GM12864 (cell line): Measurements from ENCODE around the gene CCDC82.

Experiments used
- DNase-seq: peaks from one replicate; pipeline ENCODE4 v3.0.0-alpha.2; 2011; ENCODE audit warnings: low read depth
- H3K4me3 ChIP-seq: 2 replicates; pipeline ENCODE4 v1.5.1; 2011; ENCODE audit warnings: mild to moderate bottlenecking, low read depth, low read length, control low read depth
- CTCF ChIP-seq: IDR thresholded peaks from 2 replicates; pipeline ENCODE4 v1.5.1; 2011; ENCODE audit warnings: low read depth, mild to moderate bottlenecking, moderate library complexity, low read length, control low read depth, inconsistent platforms; ENCODE audit errors: missing control alignments

Gene CCDC82

GRCh38 chr11:96337541-96338431, 51.9 kb downstream of the CCDC82 start:
- no peak for DNase-seq
- no peak for TF ChIP-seq CTCF
- H3K4me3 ChIP-seq = no peak overlapping the region; the same call in 1 of the 2 replicates

DNA sequence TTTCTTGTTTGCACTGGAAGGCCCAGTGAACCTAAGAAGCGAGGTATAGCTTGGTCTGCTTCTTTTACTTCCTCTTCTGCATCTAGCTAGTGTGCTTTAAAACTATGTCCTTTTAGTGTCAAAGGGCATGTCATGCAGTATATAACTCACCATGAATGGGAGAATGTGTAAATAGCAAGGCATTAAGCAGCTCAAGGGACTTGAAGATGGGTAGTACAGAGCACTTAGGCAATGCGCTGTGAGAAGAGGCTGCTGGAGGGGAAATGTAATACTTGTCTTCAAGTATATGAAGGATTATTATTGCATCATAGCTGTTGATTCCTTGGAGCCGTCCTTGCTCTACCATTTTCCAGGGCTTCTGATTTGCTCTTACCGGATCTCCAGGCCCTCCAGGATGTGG, 54.3 kb downstream of the CCDC82 start:
- DNase-seq = no peak
- no peak for TF ChIP-seq CTCF
- H3K4me3 ChIP-seq = no peak overlapping the region

- DNase-seq = no peak
- no peak overlapping the region for H3K4me3 ChIP-seq
- TF ChIP-seq CTCF = no peak
Observed at GRCh38 chr11:96334219-96334618, 55.5 kb downstream of the CCDC82 start.

GRCh38 chr11:96333191-96333719, 56.5 kb downstream of the CCDC82 start:
- DNase-seq = no peak
- no peak overlapping the region for H3K4me3 ChIP-seq

GRCh38 chr11:96332126-96332771, 57.5 kb downstream of the CCDC82 start:
- no peak for DNase-seq
- TF ChIP-seq CTCF = no peak
- H3K4me3 ChIP-seq = no peak overlapping the region

More at GRCh38 chr11:96333191-96333719, 56.5 kb downstream of the CCDC82 start:
- TF ChIP-seq CTCF = no peak

DNA sequence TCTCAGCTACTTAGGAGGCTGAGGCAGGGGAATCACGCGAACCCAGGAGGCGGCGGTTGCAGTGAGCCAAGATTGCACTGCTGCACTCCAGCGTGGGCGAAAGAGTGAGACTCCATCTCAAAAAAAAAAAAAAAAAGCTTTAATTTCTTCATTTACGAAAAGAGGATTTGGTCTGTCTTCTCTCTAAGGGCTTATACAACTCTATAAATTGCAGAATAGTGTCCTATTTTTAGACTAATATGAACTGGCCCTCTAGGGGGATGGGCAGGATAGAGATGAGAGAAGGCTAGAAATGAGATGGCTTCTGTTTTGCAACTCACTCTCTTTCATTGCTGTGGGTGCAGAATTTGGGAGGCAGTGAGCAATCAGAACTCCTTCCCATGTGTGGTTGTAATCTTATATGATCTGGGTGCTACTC, 58.0 kb downstream of the CCDC82 start:
- no peak overlapping the region for H3K4me3 ChIP-seq
- no peak for TF ChIP-seq CTCF
- DNase-seq = no peak
